Measurements from ENCODE around the gene EXD3. TPM values are rescaled to one million over a fixed set of nuclear protein-coding genes. Genes with fewer than 3 reads are reported as not detected.
"Not testable (repeated sequence)": the region's sequence is repeated elsewhere in the genome, so short reads cannot be mapped to it uniquely, and the experiment has no call there.

Gene EXD3
- total RNA-seq, 1 donor from 2014 or later, result 5.2 TPM

GRCh38 chr9:137387891-137388560 lies 34.9 kb downstream of the EXD3 start:
- H3K27me3 Mint-ChIP-seq, result no peaks in the 10 kb centered on the region
- H3K9me3 Mint-ChIP-seq, result no peaks in the 10 kb centered on the region
- intact Hi-C loops (cut with micrococcal nuclease), result no loop called here
- H3K4me1 Mint-ChIP-seq, result no peaks in the 10 kb centered on the region
- H3K36me3 Mint-ChIP-seq (ENCODE audit: low read depth), result no peaks in the 10 kb centered on the region
- no peak for DNase-seq
- H3K27ac Mint-ChIP-seq, result no peak overlapping the region
- no peak overlapping the region for H3K4me3 Mint-ChIP-seq

GRCh38 chr9:137387114-137387890 lies 35.7 kb downstream of the EXD3 start:
- Mint-ChIP-seq H3K27ac (peak overlapping the region; percentile 40), H3K36me3 (ENCODE audit: low read depth) (no peaks in the 10 kb centered on the region), H3K9me3 (no peaks in the 10 kb centered on the region), H3K4me3 (no peak overlapping the region), H3K4me1 (no peaks in the 10 kb centered on the region), H3K27me3 (no peaks in the 10 kb centered on the region)
- intact Hi-C loops (cut with micrococcal nuclease), result no loop called here
- peak; percentile 65 for DNase-seq

- H3K27me3 Mint-ChIP-seq; H3K9me3 Mint-ChIP-seq; H3K36me3 Mint-ChIP-seq (ENCODE audit: low read depth); intact Hi-C loops (cut with micrococcal nuclease); H3K27ac Mint-ChIP-seq; H3K4me3 Mint-ChIP-seq; DNase-seq; H3K4me1 Mint-ChIP-seq: not testable (repeated sequence)
Observed at GRCh38 chr9:137386507-137387113, 36.4 kb downstream of the EXD3 start.

- no peaks in the 10 kb centered on the region for H3K36me3 Mint-ChIP-seq (ENCODE audit: low read depth)
- intact Hi-C loops (cut with micrococcal nuclease), result no loop called here
- no peaks in the 10 kb centered on the region for H3K27me3 Mint-ChIP-seq
- no peak for DNase-seq
- H3K27ac Mint-ChIP-seq, result no peak overlapping the region
- no peaks in the 10 kb centered on the region for H3K4me1 Mint-ChIP-seq
- H3K9me3 Mint-ChIP-seq, result no peaks in the 10 kb centered on the region
- no peak overlapping the region for H3K4me3 Mint-ChIP-seq
Observed at GRCh38 chr9:137385061-137385655, 37.8 kb downstream of the EXD3 start.

GRCh38 chr9:137383784-137384756 lies 38.9 kb downstream of the EXD3 start:
- intact Hi-C loops (cut with micrococcal nuclease), result no loop called here
- no peaks in the 10 kb centered on the region for H3K4me1 Mint-ChIP-seq
- H3K27me3 Mint-ChIP-seq, result no peaks in the 10 kb centered on the region
- no peak overlapping the region for H3K27ac Mint-ChIP-seq
- H3K4me3 Mint-ChIP-seq, result no peak overlapping the region
- H3K36me3 Mint-ChIP-seq (ENCODE audit: low read depth), result no peaks in the 10 kb centered on the region
- H3K9me3 Mint-ChIP-seq, result no peaks in the 10 kb centered on the region
- DNase-seq, result no peak

- no peak for DNase-seq
- Mint-ChIP-seq H3K9me3 (peaks cover 3% of the 10 kb centered on the region), H3K4me3 (no peak overlapping the region), H3K4me1 (no peaks in the 10 kb centered on the region), H3K36me3 (ENCODE audit: low read depth) (peaks cover 5% of the 10 kb centered on the region), H3K27me3 (no peaks in the 10 kb centered on the region), H3K27ac (no peak overlapping the region)
- intact Hi-C loops (cut with micrococcal nuclease), result no loop called here
Observed at GRCh38 chr9:137383081-137383783, 39.7 kb downstream of the EXD3 start.

GRCh38 chr9:137382444-137383080 lies 40.4 kb downstream of the EXD3 start:
- DNase-seq, result no peak
- Mint-ChIP-seq H3K9me3 (peaks cover 3% of the 10 kb centered on the region), H3K4me1 (no peaks in the 10 kb centered on the region), H3K27me3 (no peaks in the 10 kb centered on the region), H3K36me3 (ENCODE audit: low read depth) (peaks cover 5% of the 10 kb centered on the region), H3K27ac (no peak overlapping the region), H3K4me3 (no peak overlapping the region)
- intact Hi-C loops (cut with micrococcal nuclease), result no loop called here

- Mint-ChIP-seq H3K36me3 (ENCODE audit: low read depth) (peaks cover 5% of the 10 kb centered on the region), H3K4me1 (no peaks in the 10 kb centered on the region), H3K27me3 (no peaks in the 10 kb centered on the region), H3K27ac (peak overlapping the region; percentile 20), H3K4me3 (no peak overlapping the region), H3K9me3 (peaks cover 3% of the 10 kb centered on the region)
- DNase-seq, result no peak
- intact Hi-C loops (cut with micrococcal nuclease), result no loop called here
Observed at GRCh38 chr9:137381501-137382443, 41.2 kb downstream of the EXD3 start.

- DNase-seq, result no peak
- Mint-ChIP-seq H3K27me3 (no peaks in the 10 kb centered on the region), H3K4me1 (no peaks in the 10 kb centered on the region), H3K9me3 (peaks cover 3% of the 10 kb centered on the region), H3K36me3 (ENCODE audit: low read depth) (peaks cover 5% of the 10 kb centered on the region), H3K27ac (no peak overlapping the region), H3K4me3 (no peak overlapping the region)
- intact Hi-C loops (cut with micrococcal nuclease), result no loop called here
Observed at GRCh38 chr9:137380606-137381005, 42.4 kb downstream of the EXD3 start.

- Mint-ChIP-seq H3K27ac (no peak overlapping the region), H3K4me1 (no peaks in the 10 kb centered on the region), H3K4me3 (no peak overlapping the region), H3K9me3 (peaks cover 3% of the 10 kb centered on the region), H3K36me3 (ENCODE audit: low read depth) (peaks cover 5% of the 10 kb centered on the region), H3K27me3 (no peaks in the 10 kb centered on the region)
- DNase-seq, result no peak
- intact Hi-C loops (cut with micrococcal nuclease), result no loop called here
Observed at GRCh38 chr9:137380171-137380570, 42.8 kb downstream of the EXD3 start.

GRCh38 chr9:137379761-137380161 lies 43.2 kb downstream of the EXD3 start:
- Mint-ChIP-seq H3K4me1 (no peaks in the 10 kb centered on the region), H3K27ac (no peak overlapping the region), H3K27me3 (no peaks in the 10 kb centered on the region), H3K36me3 (ENCODE audit: low read depth) (peaks cover 5% of the 10 kb centered on the region), H3K4me3 (no peak overlapping the region), H3K9me3 (peaks cover 3% of the 10 kb centered on the region)
- no peak for DNase-seq
- intact Hi-C loops (cut with micrococcal nuclease), result no loop called here
